GM19193 (cell line): ENCODE results near the gene LHFPL2.

ENCODE experiments used
- POLR2A ChIP-seq: IDR thresholded peaks from 4 replicates; pipeline ENCODE4 v1.6.1; 2011; ENCODE audit not compliant: insufficient read depth, insufficient read length; ENCODE audit errors: extremely low read depth

Gene LHFPL2

DNA sequence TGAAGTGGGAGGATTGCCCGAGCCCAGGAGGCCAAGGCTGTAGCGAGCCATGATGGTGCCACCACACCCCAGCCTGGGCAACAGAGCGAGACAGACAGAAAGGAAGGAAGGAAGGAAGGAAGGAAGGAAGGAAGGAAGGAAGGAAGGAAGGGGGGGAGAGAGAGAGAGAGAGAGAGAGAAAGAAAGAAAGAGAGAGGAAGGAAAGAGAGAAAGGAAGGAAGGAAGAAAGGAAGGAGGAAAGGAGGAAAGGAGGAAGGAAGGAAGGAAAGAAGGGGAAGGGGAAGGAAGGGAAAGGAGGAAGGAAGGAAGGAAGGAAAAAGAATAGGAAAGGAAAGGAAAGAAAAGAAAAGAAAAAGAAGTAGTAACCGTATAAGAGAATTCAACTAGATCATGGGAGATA, 20.8 kb upstream of the LHFPL2 start:
- no peak for TF ChIP-seq POLR2A

DNA sequence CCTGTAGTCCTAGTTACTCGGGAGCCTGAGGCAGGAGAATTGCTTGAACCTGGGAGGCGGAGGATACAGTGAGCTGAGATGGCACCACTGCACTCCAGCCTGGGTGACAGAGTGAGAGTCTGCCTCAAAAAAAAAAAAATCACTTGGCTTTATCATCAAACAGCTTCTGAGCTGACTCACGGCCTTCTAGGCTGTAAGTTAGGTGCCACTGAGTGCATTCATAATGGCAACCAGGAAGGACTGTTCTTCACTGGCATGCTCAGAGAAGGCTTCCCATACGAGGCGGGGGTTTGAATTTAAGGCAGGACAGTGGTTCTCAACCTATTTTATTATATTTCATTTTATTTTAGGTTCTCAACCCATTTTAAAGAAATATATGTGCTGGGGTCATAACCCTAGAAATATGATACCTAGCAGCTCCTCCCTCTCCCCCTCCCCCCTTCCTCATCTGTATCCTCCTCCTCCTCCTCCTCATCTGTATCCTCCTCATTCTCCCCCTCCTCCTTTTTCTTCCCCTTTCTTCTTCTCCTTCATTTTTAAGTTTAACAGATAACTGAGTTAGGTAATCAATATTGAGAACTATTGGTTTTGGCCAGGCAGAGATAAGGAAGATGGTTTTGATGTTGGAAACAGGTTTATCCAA, 19.0 kb upstream of the LHFPL2 start:
- no peak for TF ChIP-seq POLR2A

DNA sequence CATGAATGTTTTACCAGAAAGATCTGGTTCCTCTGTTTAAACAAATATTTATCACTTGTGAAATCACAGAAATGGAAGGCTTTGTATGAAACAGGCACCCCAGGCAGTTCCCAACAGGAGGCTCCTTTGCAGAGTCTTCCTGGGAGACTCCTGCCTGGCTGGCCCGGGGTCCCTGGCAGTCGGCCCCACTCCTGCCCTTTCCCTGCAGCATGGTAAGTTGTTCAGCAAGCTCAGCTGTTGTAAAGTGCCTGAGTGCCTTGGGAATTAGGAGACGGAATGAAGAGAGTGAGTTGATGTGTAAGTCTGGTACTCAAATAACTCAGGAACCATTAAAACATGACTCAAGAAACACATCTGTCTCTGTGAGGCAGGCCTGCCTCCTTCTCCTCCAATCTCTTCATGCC, 17.5 kb upstream of the LHFPL2 start:
- no peak for TF ChIP-seq POLR2A

DNA sequence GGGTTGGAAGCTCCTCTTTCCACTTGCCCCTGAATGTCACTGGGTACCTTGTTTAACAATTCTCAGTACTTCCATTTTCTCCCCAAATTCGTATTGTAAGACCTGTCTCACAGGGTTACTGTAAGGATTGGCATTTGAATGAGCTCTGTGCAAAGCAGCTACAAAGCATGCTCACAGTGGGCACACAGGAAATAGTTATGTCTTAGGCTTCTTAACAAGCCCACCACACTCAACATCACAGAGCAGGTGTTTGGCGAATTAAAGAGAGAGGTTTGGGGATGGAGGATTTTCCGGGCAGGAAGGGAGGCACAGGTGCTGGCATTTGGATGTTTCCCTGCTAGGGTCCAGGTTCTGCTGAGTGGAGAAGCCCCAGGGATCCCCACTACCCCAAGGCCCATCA, 17.0 kb upstream of the LHFPL2 start:
- no peak for TF ChIP-seq POLR2A

DNA sequence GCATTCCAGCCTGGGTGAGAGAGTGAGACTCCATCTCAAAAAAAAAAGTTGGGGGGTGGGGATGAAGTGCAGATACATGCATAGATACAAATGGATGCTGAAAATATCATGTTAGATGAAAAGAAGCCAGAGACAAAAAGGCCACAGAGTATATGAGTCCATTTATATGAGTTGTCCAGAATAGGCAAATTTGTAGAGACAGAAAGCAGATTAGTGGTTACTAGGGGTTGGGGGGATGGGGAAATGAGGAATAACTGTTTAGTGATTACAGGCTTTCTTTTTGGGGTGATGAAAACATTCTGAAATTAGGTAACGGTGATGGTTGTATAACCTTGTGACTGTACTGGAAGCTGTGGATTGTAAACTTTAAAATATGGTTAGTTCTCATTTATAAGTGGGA, 13.8 kb upstream of the LHFPL2 start:
- no peak for TF ChIP-seq POLR2A

DNA sequence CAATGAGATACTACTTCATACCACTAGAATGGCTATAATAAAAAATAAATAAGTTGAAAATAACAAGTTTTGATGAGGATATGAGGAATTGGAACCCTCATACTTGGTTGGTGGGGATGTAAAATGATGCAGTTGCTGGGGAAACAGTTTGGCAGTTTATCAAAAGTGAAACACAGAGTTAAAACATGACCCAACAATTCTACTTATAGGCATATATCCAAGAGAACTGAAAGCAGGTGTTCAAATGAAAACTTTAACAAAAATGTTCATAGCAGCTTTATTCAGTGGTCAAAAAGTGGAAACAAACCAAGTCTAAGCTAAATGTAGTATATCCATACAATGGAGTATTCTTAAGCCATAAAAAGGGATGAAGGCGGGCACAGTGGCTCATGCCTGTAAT, 13.1 kb upstream of the LHFPL2 start:
- no peak for TF ChIP-seq POLR2A

DNA sequence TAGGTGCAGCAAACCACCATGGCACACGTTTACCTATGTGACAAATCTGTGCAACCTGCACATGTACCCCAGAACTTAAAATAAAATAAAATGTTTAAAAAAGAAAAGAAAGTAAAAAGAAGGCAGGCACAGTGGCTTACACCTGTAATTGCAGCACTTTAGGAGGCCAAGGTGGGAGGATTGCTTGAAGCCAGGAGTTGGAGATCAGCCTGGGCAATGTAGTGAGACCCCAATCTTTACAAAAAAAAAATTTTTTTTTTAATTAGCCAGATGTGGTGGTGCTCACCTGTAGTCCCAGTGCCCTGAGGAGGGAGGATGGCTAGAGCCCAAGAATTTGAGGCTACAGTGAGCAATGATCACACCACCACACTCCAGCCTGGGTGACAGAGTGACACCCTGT, 12.5 kb upstream of the LHFPL2 start:
- no peak for TF ChIP-seq POLR2A

- no peak for TF ChIP-seq POLR2A
Observed at GRCh38 chr5:78660401-78660800, 11.8 kb upstream of the LHFPL2 start.

GRCh38 chr5:78659714-78660113, 11.1 kb upstream of the LHFPL2 start:
- no peak for TF ChIP-seq POLR2A

- TF ChIP-seq POLR2A, result no peak
Observed at GRCh38 chr5:78659114-78659513, 10.5 kb upstream of the LHFPL2 start.

DNA sequence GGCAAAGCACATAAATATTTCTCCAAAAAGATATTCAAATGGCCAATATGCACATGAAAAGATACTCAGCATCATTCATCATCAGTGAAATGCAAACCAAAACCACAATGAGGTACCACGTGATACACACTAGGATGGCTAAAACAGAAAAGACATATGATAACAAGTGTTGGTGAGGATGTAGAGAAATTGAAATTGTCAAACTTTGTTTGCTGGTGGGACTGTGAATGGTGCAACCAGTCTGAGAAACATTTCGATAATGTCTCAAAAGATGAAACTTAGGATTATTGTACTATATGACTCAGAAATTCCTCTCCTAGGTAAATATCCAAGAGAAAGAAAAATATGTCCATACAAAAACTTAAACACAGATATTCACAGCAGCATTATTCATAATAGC, 8.6 kb upstream of the LHFPL2 start:
- TF ChIP-seq POLR2A, result no peak

DNA sequence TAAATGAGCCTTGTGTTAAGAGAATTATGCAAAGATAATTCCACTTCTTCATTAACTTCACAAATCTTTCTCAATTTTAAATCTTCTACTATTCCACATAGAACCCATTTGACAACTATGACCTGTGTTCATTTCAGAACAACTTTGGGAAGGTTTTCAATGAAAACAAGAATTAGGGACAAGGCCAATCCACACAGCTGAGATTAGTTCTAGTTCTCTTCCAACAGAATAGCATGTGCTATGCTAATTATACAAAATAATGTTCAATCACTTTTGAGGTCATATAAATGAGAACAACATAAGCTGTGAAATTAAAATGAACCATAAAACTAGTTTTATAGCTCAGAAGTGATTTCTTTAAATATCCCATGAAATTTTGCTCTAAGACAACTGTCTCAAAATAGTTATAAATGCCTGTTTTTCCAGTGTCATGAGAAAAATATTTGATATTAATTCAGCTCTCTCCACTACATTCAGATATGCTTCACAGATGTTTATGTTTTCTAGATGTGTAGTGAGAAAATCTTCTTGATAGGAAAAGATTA, 7.2 kb upstream of the LHFPL2 start:
- no peak for TF ChIP-seq POLR2A

- TF ChIP-seq POLR2A, result no peak
Observed at GRCh38 chr5:78654386-78654785, 5.8 kb upstream of the LHFPL2 start.

DNA sequence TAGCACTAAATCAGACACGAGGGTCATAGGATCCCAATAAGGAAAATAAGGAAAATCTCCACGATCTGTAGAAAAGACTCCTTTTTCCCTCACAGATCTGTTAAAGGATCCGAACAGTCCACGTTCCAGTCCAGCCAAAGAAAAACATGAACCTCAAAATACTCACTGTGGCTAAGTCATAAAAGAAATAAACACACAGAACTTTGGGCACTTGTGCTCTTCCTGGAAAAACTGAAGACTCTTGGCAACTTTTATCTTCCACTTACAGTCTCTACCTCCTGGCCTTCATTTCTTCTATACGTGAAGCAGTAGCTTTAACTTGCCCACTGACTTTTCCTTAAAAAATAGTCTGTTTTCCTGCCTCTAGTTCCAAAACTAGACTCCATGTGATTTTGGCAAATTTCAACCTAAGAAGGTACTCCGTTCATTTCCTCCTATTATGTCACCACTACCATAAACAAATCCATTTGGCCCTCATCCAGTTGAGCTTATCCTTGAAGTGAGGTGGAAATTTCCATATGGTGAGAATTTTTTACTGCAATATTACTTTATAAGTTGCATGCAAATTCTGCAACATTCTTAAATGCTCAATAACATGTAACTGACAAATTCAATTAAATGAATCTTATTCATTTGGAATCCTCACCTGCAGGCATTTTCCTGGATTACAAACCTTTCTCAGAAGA, 5.3 kb upstream of the LHFPL2 start:
- no peak for TF ChIP-seq POLR2A

- no peak for TF ChIP-seq POLR2A
Observed at GRCh38 chr5:78653031-78653430, 4.5 kb upstream of the LHFPL2 start.

DNA sequence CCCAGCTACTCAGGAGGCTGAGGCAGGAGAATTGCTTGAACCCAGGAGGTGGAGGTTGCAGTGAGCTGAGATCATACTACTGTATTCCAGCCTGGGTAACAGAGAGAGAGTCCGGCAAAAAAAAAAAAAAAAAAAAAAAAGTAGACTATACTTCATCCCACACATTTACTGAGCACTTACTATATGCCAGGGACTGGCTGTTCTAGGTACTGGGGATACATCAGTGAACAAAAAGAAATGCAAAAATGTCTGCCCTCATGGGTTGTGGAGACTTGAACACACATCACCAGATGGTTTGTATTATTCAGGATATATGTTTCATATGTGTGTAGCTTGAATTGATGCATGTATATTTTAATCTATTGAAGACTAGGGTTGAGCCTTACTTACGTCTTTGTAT, 2.9 kb upstream of the LHFPL2 start:
- no peak for TF ChIP-seq POLR2A

- no peak for TF ChIP-seq POLR2A
Observed at GRCh38 chr5:78650531-78650930, 2.0 kb upstream of the LHFPL2 start.

DNA sequence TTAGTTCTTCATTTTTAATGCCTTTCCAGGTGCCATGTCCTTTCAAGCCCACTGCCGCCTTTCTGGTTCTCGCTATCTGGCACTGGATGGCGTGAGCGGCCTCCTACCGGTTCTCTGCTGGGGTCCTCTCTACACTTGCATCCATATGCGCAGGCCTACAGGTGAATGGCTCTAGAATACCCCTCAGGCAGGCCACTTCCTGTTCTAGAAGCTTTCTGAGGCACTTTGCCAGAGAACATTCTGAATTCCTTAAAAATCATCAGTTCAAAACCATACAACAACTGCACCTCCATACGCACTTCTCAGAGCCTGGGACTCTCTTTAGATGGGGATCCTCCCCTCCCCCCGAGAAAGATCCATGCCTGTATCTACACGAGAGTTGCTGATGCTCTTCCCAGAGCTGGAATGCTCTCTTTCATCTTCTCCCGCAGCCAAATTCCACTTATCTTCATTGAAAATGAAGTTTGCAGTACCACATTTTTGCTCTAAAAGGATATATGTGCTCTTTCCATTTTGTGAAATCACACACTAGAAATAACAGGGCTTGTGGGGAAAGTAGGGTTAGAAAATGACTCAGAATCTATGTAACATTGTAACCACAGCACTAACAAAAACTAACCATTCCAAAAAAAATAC, 1.4 kb upstream of the LHFPL2 start:
- TF ChIP-seq POLR2A, result no peak
